ENCODE results near the gene DACT2. TPM values are rescaled to one million over a fixed set of nuclear protein-coding genes. Genes with fewer than 3 reads are reported as not detected.

DACT2 gene
- total RNA-seq, 1 donor from 2014 or later, result 2.5 TPM

DNA sequence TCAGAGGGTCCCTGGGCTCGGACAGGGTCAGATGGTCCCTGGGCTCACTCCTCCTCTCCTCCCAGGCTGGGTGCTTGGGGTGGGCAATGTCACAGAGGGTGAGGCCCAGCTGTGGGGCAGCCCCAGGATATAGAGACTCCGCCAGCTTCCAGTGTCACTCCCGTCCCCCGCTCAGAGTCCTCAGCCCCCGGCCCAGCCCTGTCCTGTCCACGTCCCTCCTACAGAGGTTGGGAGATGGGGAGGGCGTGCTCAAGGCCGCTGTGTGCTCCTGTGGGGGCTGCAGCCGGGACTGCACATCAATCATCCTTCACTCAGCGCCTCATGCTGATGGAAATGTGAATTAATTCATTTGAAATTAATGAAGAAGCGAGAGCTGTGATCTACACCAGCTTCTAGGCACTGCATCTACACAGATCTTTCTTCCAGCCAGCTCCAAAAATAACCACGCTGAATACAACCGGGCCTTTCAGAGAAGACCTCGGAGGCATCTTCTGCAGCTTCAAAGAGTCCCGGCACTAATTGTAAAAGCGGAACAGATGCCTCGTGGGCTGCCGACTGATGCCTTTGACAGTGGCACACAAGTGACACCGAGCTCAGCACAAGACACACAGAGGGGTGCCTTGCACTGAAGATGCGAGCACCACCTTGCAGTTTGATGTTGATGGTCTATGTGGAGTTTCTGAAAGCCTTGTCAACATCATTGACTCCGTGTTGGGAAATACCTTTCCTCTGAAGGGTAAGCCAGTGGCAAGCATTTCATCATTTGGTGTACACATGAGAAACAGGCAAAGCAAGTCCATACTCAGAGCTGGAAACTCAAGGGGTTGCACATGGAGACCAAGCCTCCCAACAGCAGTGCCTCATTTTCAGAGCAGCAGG lies 39.3 kb downstream of the DACT2 start:
- TF ChIP-seq, protein P1, sequence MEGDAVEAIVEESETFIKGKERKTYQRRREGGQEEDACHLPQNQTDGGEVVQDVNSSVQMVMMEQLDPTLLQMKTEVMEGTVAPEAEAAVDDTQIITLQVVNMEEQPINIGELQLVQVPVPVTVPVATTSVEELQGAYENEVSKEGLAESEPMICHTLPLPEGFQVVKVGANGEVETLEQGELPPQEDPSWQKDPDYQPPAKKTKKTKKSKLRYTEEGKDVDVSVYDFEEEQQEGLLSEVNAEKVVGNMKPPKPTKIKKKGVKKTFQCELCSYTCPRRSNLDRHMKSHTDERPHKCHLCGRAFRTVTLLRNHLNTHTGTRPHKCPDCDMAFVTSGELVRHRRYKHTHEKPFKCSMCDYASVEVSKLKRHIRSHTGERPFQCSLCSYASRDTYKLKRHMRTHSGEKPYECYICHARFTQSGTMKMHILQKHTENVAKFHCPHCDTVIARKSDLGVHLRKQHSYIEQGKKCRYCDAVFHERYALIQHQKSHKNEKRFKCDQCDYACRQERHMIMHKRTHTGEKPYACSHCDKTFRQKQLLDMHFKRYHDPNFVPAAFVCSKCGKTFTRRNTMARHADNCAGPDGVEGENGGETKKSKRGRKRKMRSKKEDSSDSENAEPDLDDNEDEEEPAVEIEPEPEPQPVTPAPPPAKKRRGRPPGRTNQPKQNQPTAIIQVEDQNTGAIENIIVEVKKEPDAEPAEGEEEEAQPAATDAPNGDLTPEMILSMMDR (IDR thresholded peaks at IDR 0.05), result no peak
- DNase-seq (no peak), ATAC-seq (peak; percentile 38)
- intact Hi-C loops (cut with DNase I), result no loop called here
- Histone ChIP-seq H3K4me3 (no peak overlapping the region), H3K27me3 (no peaks in the 10 kb centered on the region), H3K36me3 (no peaks in the 10 kb centered on the region), H3K27ac (no peak overlapping the region), H3K9me3 (no peaks in the 10 kb centered on the region), H3K4me1 (no peaks in the 10 kb centered on the region)

DNA sequence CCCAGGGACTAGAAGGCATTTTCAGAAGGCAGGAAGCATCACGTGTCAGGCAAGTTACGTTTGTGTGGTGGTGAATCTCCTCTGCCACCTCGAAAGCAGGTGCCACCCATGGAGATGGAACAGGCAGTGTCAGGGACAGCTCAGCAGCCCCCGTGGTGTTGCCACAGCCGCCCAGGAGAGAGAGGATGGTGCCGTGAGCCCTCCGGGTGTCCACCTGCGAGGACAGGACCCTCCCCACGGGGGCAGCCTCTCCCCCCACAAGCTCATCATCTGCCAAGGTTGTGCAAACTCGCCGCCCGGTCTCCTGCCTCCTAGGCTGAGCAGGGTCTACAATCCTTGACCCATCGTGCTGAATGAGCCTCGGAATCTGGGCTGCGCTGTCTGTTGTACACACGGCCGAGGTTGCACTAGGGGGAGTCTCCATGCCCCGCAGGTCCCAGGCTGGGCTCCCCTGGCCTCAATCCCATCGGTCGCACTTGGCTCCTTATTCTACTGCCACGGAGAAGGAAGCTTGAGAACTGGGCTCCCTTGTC lies 40.1 kb downstream of the DACT2 start:
- intact Hi-C loops (cut with DNase I), result no loop called here

DNA sequence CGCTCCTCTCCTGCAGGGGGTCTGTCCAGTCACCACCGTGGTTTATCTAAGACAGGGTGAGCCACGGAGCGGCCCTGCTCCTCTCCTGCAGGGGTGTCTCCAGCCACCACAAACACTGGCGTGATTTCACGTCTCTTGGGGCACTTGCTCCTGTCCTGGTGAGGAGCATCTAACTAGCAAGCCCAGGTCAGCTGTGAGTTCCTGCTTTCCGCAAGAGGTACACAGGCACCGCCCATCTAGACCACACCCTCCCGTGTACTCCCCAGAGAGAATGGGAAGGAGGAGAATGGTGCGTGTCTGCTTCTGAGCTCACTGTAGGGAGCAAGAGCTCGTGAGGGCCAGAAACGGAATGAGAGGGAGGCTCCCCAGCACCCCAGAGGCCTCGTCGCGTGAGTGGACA lies 40.7 kb downstream of the DACT2 start:
- ATAC-seq (no peak), DNase-seq (no peak)
- intact Hi-C loops (cut with DNase I), result no loop called here
- Histone ChIP-seq H3K36me3 (no peaks in the 10 kb centered on the region), H3K4me3 (no peak overlapping the region), H3K9me3 (no peaks in the 10 kb centered on the region), H3K27me3 (no peaks in the 10 kb centered on the region), H3K4me1 (peaks cover 4% of the 10 kb centered on the region), H3K27ac (no peak overlapping the region)
- TF ChIP-seq, protein P1 (IDR thresholded peaks at IDR 0.05), result no peak

More for the DNA sequence above, 40.1 kb downstream of the DACT2 start:
- Histone ChIP-seq H3K27me3 (no peaks in the 10 kb centered on the region), H3K4me1 (peaks cover 4% of the 10 kb centered on the region), H3K36me3 (no peaks in the 10 kb centered on the region), H3K27ac (no peak overlapping the region), H3K4me3 (no peak overlapping the region), H3K9me3 (no peaks in the 10 kb centered on the region)
- ATAC-seq (no peak), DNase-seq (no peak)
- TF ChIP-seq, protein P1 (IDR thresholded peaks at IDR 0.05), result no peak

DNA sequence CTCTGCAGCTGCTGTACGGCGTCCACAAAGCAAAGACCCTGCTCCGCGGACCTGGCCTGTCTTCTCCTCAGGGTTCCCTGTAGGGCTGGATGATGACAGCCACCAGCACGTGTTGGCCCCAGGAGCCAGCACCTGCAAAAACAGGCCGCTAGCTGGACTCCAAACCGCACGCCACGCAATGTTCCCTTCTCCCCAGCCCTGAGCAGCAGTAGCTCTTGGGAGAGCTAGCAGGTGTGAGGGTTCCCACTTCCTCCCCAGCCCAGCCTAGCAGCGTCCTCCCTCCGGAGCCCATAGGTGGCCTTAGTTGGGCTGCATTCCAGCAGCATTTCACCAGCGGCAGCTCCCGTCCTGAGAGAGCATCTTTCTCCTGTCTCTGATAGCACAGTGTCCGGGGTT lies 42.3 kb downstream of the DACT2 start:
- no peaks in the 10 kb centered on the region for H3K27me3 ChIP-seq
- intact Hi-C loops (cut with DNase I), result no loop called here
- DNase-seq, result no peak

DNA sequence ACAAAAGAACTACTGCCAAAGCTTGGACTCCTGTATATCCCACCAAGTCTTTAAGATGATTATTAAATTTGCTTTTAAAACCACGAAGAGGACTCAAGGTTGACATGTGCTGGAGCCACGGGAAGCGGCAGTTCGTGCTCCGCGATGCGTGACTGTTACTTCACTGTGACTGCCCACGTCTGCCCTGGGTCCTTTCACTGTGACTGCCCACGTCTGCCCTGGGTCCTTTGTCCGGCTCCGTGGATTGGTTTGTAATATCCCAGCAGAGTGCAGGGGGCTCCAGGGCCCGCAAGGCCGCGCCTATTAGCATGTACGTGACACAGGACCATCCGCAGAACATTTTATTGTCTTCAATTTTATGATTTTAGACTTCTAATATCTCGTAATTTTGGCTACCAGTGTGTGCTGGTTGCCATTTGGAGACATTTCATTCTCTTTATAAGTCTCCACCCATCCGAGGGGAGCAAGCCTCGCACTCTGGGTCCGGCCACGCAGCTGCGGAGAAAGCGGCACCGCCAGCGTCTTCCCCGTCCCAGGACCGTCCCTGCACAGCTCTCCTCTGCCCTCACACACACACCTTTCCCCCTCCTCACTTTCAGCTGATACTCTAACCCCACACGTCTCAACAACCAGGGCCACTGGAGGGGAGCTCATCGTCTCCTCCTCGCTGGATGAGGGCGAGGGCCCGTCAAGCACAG lies 42.9 kb downstream of the DACT2 start:
- H3K36me3 ChIP-seq, result no peaks in the 10 kb centered on the region
- H3K4me3 ChIP-seq, result no peak overlapping the region
- H3K27me3 ChIP-seq, result no peaks in the 10 kb centered on the region
- H3K27ac ChIP-seq, result no peak overlapping the region
- peaks cover 12% of the 10 kb centered on the region for H3K4me1 ChIP-seq
- ATAC-seq (no peak), DNase-seq (no peak)
- TF ChIP-seq, protein P1 (IDR thresholded peaks at IDR 0.05), result no peak
- intact Hi-C loops (cut with DNase I), result no loop called here
- no peaks in the 10 kb centered on the region for H3K9me3 ChIP-seq

More for the DNA sequence above, 42.3 kb downstream of the DACT2 start:
- Histone ChIP-seq H3K4me3 (no peak overlapping the region), H3K36me3 (no peaks in the 10 kb centered on the region), H3K9me3 (no peaks in the 10 kb centered on the region), H3K4me1 (peaks cover 12% of the 10 kb centered on the region), H3K27ac (no peak overlapping the region)
- TF ChIP-seq, protein P1 (IDR thresholded peaks at IDR 0.05), result no peak
- ATAC-seq, result no peak

Data from upper lobe of right lung (tissue), 1 donor.